H9 (cell line): ENCODE results near the gene DLD. TPM values are rescaled to one million over a fixed set of nuclear protein-coding genes. Genes with fewer than 3 reads are reported as not detected.

ENCODE experiments used
- DNase-seq: peaks from one replicate; pipeline ENCODE4 v3.0.0-alpha.2; 2017
- H2AFZ ChIP-seq: one replicate; pipeline ENCODE4 v1.6.1; 2013; ENCODE audit warnings: mild to moderate bottlenecking, low read length, control low read depth, moderate library complexity
- H2AK5ac ChIP-seq: 2 replicates; pipeline ENCODE4 v1.6.1; 2013; ENCODE audit warnings: low read length, control low read depth, mixed read lengths; ENCODE audit not compliant: insufficient read length
- H2BK120ac ChIP-seq: one replicate; pipeline ENCODE4 v1.6.1; 2013; ENCODE audit warnings: low read depth, mild to moderate bottlenecking, low read length, control low read depth, inconsistent platforms; ENCODE audit not compliant: poor library complexity, severe bottlenecking
- H2BK12ac ChIP-seq: 2 replicates; pipeline ENCODE4 v1.6.1; 2013; ENCODE audit warnings: low read length, control low read depth, mixed read lengths, low read depth; ENCODE audit not compliant: insufficient read length
- H2BK15ac ChIP-seq: 2 replicates; pipeline ENCODE4 v1.6.1; 2013; ENCODE audit warnings: low read depth, low read length, control low read depth
- H2BK20ac ChIP-seq: one replicate; pipeline ENCODE4 v1.6.1; 2013; ENCODE audit warnings: low read depth, mild to moderate bottlenecking, low read length, control low read depth, inconsistent platforms; ENCODE audit not compliant: poor library complexity, severe bottlenecking
- H2BK5ac ChIP-seq: 2 replicates; pipeline ENCODE4 v1.6.1; 2013; ENCODE audit warnings: low read length, control low read depth, mixed read lengths; ENCODE audit not compliant: insufficient read length
- H3K14ac ChIP-seq: 2 replicates; pipeline ENCODE4 v1.6.1; 2013; ENCODE audit warnings: low read length, control low read depth; ENCODE audit not compliant: insufficient read depth
- H3K18ac ChIP-seq: 2 replicates; pipeline ENCODE4 v1.6.1; 2013; ENCODE audit warnings: low read depth, mild to moderate bottlenecking, mixed read lengths, low read length, control low read depth; ENCODE audit not compliant: insufficient read length
- H3K23ac ChIP-seq: 2 replicates; pipeline ENCODE4 v1.6.1; 2013; ENCODE audit warnings: low read length, control low read depth, mixed read lengths, low read depth; ENCODE audit not compliant: insufficient read length
- H3K23me2 ChIP-seq: 2 replicates; pipeline ENCODE4 v1.6.1; 2013; ENCODE audit warnings: low read depth, mild to moderate bottlenecking, mixed read lengths, low read length, control low read depth; ENCODE audit not compliant: insufficient read length, poor library complexity, severe bottlenecking
- H3K27ac ChIP-seq: 2 replicates; pipeline ENCODE4 v1.5.1; 2013; ENCODE audit warnings: low read length, control low read depth, mixed read lengths, low read depth; ENCODE audit not compliant: insufficient read length
- H3K27me3 ChIP-seq: 2 replicates; pipeline ENCODE4 v1.6.1; 2013; ENCODE audit warnings: low read length, control low read depth, inconsistent platforms; ENCODE audit not compliant: insufficient read depth
- H3K4ac ChIP-seq: 2 replicates; pipeline ENCODE4 v1.6.1; 2013; ENCODE audit warnings: low read depth, mild to moderate bottlenecking, control low read depth, inconsistent platforms, low read length, moderate library complexity
- H3K4me1 ChIP-seq: 2 replicates; pipeline ENCODE4 v1.6.1; 2013; ENCODE audit warnings: low read length, control low read depth, inconsistent platforms; ENCODE audit not compliant: insufficient read depth
- H3K4me2 ChIP-seq: 2 replicates; pipeline ENCODE4 v1.6.1; 2013; ENCODE audit warnings: low read length, control low read depth, mixed read lengths; ENCODE audit not compliant: insufficient read length, insufficient read depth
- H3K56ac ChIP-seq: 2 replicates; pipeline ENCODE4 v1.6.1; 2013; ENCODE audit warnings: low read depth, mild to moderate bottlenecking, mixed read lengths, low read length, control low read depth; ENCODE audit not compliant: insufficient read length
- H3K79me1 ChIP-seq: 2 replicates; pipeline ENCODE4 v1.6.1; 2013; ENCODE audit warnings: low read depth, mild to moderate bottlenecking, moderate library complexity, low read length, control low read depth, inconsistent platforms; ENCODE audit not compliant: insufficient read depth, poor library complexity, severe bottlenecking
- H3K79me2 ChIP-seq: 2 replicates; pipeline ENCODE4 v1.6.1; 2013; ENCODE audit warnings: low read length, control low read depth, inconsistent platforms; ENCODE audit not compliant: insufficient read depth
- H3K9ac ChIP-seq: 2 replicates; pipeline ENCODE4 v1.6.1; 2013; ENCODE audit warnings: low read length, control low read depth, mixed read lengths; ENCODE audit not compliant: insufficient read length; ENCODE audit errors: extremely low read depth
- H3K9me3 ChIP-seq: one replicate; pipeline ENCODE4 v1.6.1; 2013; ENCODE audit warnings: low read depth, low read length, inconsistent platforms; ENCODE audit not compliant: control insufficient read depth
- H3T11ph ChIP-seq: one replicate; pipeline ENCODE4 v1.6.1; 2013; ENCODE audit warnings: mild to moderate bottlenecking, low read length, control low read depth, inconsistent platforms
- H4K20me1 ChIP-seq: one replicate; pipeline ENCODE4 v1.6.1; 2013; ENCODE audit not compliant: control insufficient read depth, insufficient read length, insufficient read depth
- H4K5ac ChIP-seq: 2 replicates; pipeline ENCODE4 v1.6.1; 2013; ENCODE audit warnings: low read depth, mild to moderate bottlenecking, mixed read lengths, low read length, control low read depth; ENCODE audit not compliant: insufficient read length
- H4K8ac ChIP-seq: replicated peaks from 2 replicates; pipeline ENCODE4 v1.6.1; 2013; ENCODE audit warnings: low read length, control low read depth, mixed read lengths, low read depth; ENCODE audit not compliant: insufficient read length
- H4K91ac ChIP-seq: 2 replicates; pipeline ENCODE4 v1.6.1; 2013; ENCODE audit warnings: low read depth, mild to moderate bottlenecking, moderate library complexity, mixed read lengths, low read length, control low read depth; ENCODE audit not compliant: insufficient read length
- H3K27ac Mint-ChIP-seq, 3 experiments: 2 replicates in 2 of 3; 3 replicates in 1 of 3; pipeline ENCODE4 v1.8.0; 2020 to 2021; ENCODE audit warnings: mixed read lengths in 3 of 3, mild to moderate bottlenecking in 1 of 3, moderate library complexity in 1 of 3
- H3K27me3 Mint-ChIP-seq: 2 replicates; pipeline ENCODE4 v1.8.0; 2021; ENCODE audit warnings: low read depth, mild to moderate bottlenecking, moderate library complexity, mixed read lengths
- H3K36me3 Mint-ChIP-seq, 3 experiments: 2 replicates in 2 of 3; 3 replicates in 1 of 3; pipeline ENCODE4 v1.8.0; 2020 to 2021; ENCODE audit warnings: low read depth in 3 of 3, mixed read lengths in 3 of 3; ENCODE audit not compliant: insufficient read depth in 1 of 3
- H3K4me1 Mint-ChIP-seq, 2 experiments: 2 replicates each; pipeline ENCODE4 v1.8.0; 2020; ENCODE audit warnings: mixed read lengths in 2 of 2
- H3K4me3 Mint-ChIP-seq, 2 experiments: 2 replicates in 1 of 2; 3 replicates in 1 of 2; pipeline ENCODE4 v1.8.0; 2020 to 2021; ENCODE audit warnings: mild to moderate bottlenecking in 2 of 2, mixed read lengths in 2 of 2, moderate library complexity in 1 of 2
- H3K9me3 Mint-ChIP-seq, 2 experiments: 2 replicates in 1 of 2; 3 replicates in 1 of 2; pipeline ENCODE4 v1.8.0; 2020; ENCODE audit warnings: mild to moderate bottlenecking in 2 of 2, mixed read lengths in 2 of 2, moderate library complexity in 1 of 2
- CTCF ChIP-seq: fragments of 200-600 bp; sonication (generic); conservative IDR thresholded peaks from 3 replicates; pipeline ENCODE4 v1.8.0; 2021; ENCODE audit warnings: antibody characterized with exemption, mild to moderate bottlenecking
- whole genome bisulfite sequencing: extraction: QIAGEN DNeasy Blood & Tissue Kit; methylation state at CpG from one replicate; pipeline ENCODE4 v1.1.7; 2013; ENCODE audit warnings: missing lambda C conversion rate, low lambda C conversion rate, mixed read lengths; ENCODE audit not compliant: insufficient read length; ENCODE audit errors: extremely low coverage; 5-methylcytosine and 5-hydroxymethylcytosine counted together
- total RNA-seq: library from RNA; stranded (reverse); gene quantifications from 2 replicates; pipeline ENCODE4 v1.2.1, GENCODE V29; 2021

DLD gene
- total RNA-seq, 1 experiment from 2014 or later, result 93.7 TPM

GRCh38 chr7:107932805-107933204, 41.8 kb downstream of the DLD start:
- Histone ChIP-seq H3K79me2 (no peaks in the 10 kb centered on the region), H3K4ac (no peak overlapping the region), H3K27me3 (no peaks in the 10 kb centered on the region), H4K8ac (no peak overlapping the region), H2BK15ac (no peak overlapping the region), H3K14ac (no peak overlapping the region), H3K9ac (no peak overlapping the region), H2BK20ac (no peak overlapping the region), H2BK5ac (no peak overlapping the region), H3K79me1 (no peaks in the 10 kb centered on the region), H3K56ac (no peak overlapping the region), H2AFZ (no peak overlapping the region), H3K4me2 (peak overlapping the region; percentile 0), H4K20me1 (no peaks in the 10 kb centered on the region), H3K9me3 (no peaks in the 10 kb centered on the region), H3K18ac (no peak overlapping the region), H4K5ac (no peak overlapping the region), H2BK120ac (no peak overlapping the region), H3T11ph (no peak overlapping the region), H2AK5ac (no peak overlapping the region), H3K23ac (no peak overlapping the region), H3K27ac (no peak overlapping the region), H4K91ac (no peak overlapping the region), H3K23me2 (no peaks in the 10 kb centered on the region), H2BK12ac (no peak overlapping the region), H3K4me1 (peaks cover 7% of the 10 kb centered on the region; the same call in 1 of the 2 replicates)
- Mint-ChIP-seq H3K27ac (peak overlapping the region; percentile 94 to 99 (median 96)), H3K36me3 (peaks cover 17 to 57% (median 34%) of the 10 kb centered on the region in 3 experiments), H3K4me3 (peak overlapping the region; percentile 25 to 64; a peak in 4 of 5 replicates), H3K9me3 (no peaks in the 10 kb centered on the region), H3K4me1 (peaks cover 65 to 70% of the 10 kb centered on the region in 2 experiments), H3K27me3 (no peaks in the 10 kb centered on the region)
- TF ChIP-seq CTCF, result no peak
- WGBS, result no CpG with 5 or more reads among the region's 2 CpGs
- peak; percentile 67 for DNase-seq
